ENCODE measurements around the gene MLXIP. TPM values are rescaled to one million over a fixed set of nuclear protein-coding genes. Genes with fewer than 3 reads are reported as not detected.
"Not testable (repeated sequence)": the region's sequence is repeated elsewhere in the genome, so short reads cannot be mapped to it uniquely, and the experiment has no call there.

MLXIP gene
- total RNA-seq, 6 experiments from 2014 or later, result 13.9 to 45.9 (median 16.6) TPM

GRCh38 chr12:122117979-122118378, 39.4 kb downstream of the MLXIP start:
- Histone ChIP-seq H3K4me3 (no peak overlapping the region), H3K36me3 (no peaks in the 10 kb centered on the region), H3K9me3 (no peaks in the 10 kb centered on the region), H3K27me3 (no peaks in the 10 kb centered on the region), H3K27ac (peak overlapping the region in 2 of 3 donors; percentile 68 to 69), H3K4me1 (peaks cover 0 to 43% (median 15%) of the 10 kb centered on the region in 4 donors)
- ATAC-seq, result no peak
- no peak for TF ChIP-seq POLR2A (IDR thresholded peaks at IDR 0.05)
- no peak for TF ChIP-seq CTCF (IDR thresholded peaks at IDR 0.05)
- WGBS (ENCODE audit: insufficient coverage, low coverage, low lambda C conversion rate, missing lambda C conversion rate), result 90% methylated on average over 5 of the region's 8 CpGs
- intact Hi-C loops (cut with DNase I), result no loop called here
- no peak for DNase-seq

- not testable (repeated sequence) for H3K9me3 ChIP-seq, H3K27ac ChIP-seq, H3K4me3 ChIP-seq, ATAC-seq, H3K36me3 ChIP-seq, H3K27me3 ChIP-seq
- 71% methylated on average over 6 of the region's 11 CpGs for WGBS (ENCODE audit: insufficient coverage, low coverage, low lambda C conversion rate, missing lambda C conversion rate)
- peak in 1 of 3 donors; percentile 36 for DNase-seq
- intact Hi-C loops (cut with DNase I), result loop anchor here (5.0 kb wide), 1 partner anchor 64 kb away; no protein-coding TSS in a partner anchor
- peaks cover 3 to 51% (median 24%) of the 10 kb centered on the region in 4 donors for H3K4me1 ChIP-seq
Observed at GRCh38 chr12:122121341-122121740, 42.8 kb downstream of the MLXIP start.

- H3K27me3 ChIP-seq, result no peaks in the 10 kb centered on the region
- peak in 1 of 3 donors; percentile 40 for DNase-seq
- TF ChIP-seq CTCF (IDR thresholded peaks at IDR 0.05), result no peak
- no peak for TF ChIP-seq POLR2A (IDR thresholded peaks at IDR 0.05)
- no peak overlapping the region for H3K4me3 ChIP-seq
- 100% methylated on average over 1 of the region's 6 CpGs for WGBS (ENCODE audit: insufficient coverage, low coverage, low lambda C conversion rate, missing lambda C conversion rate)
- no peak for ATAC-seq
- no peaks in the 10 kb centered on the region for H3K9me3 ChIP-seq
- H3K4me1 ChIP-seq, result peaks cover 3 to 49% (median 24%) of the 10 kb centered on the region in 4 donors
- no peaks in the 10 kb centered on the region for H3K36me3 ChIP-seq
- intact Hi-C loops (cut with DNase I), result loop anchor here (5.0 kb wide), 1 partner anchor 64 kb away; no protein-coding TSS in a partner anchor
- H3K27ac ChIP-seq, result no peak overlapping the region
Observed at GRCh38 chr12:122121745-122122144, 43.2 kb downstream of the MLXIP start.

- peak; percentile 24 to 42 (median 29) for ATAC-seq
- intact Hi-C loops (cut with DNase I), result loop anchor here (5.0 kb wide), 1 partner anchor 66 kb away; no protein-coding TSS in a partner anchor
- Histone ChIP-seq H3K27me3 (no peaks in the 10 kb centered on the region), H3K9me3 (no peaks in the 10 kb centered on the region), H3K4me1 (peaks cover 3 to 49% (median 22%) of the 10 kb centered on the region in 4 donors), H3K4me3 (peak overlapping the region in 1 of 3 donors; percentile 27), H3K36me3 (no peaks in the 10 kb centered on the region), H3K27ac (peak overlapping the region; percentile 69 to 91 (median 75))
- DNase-seq, result peak in 2 of 3 donors; percentile 62 to 77
- 14% methylated on average over 16 of the region's 22 CpGs for WGBS (ENCODE audit: insufficient coverage, low coverage, low lambda C conversion rate, missing lambda C conversion rate)
- TF ChIP-seq CTCF (IDR thresholded peaks at IDR 0.05), result peak; percentile 71 to 84 (median 76)
- TF ChIP-seq POLR2A (IDR thresholded peaks at IDR 0.05), result no peak
Observed at GRCh38 chr12:122123051-122123760, 44.6 kb downstream of the MLXIP start.

- ATAC-seq, result no peak
- Histone ChIP-seq H3K4me3 (no peak overlapping the region), H3K27me3 (no peaks in the 10 kb centered on the region), H3K27ac (peak overlapping the region; percentile 69 to 91 (median 75)), H3K4me1 (peaks cover 3 to 49% (median 23%) of the 10 kb centered on the region in 4 donors), H3K9me3 (no peaks in the 10 kb centered on the region), H3K36me3 (peaks cover 0 to 5% (median 2%) of the 10 kb centered on the region in 4 donors)
- TF ChIP-seq POLR2A (IDR thresholded peaks at IDR 0.05), result no peak
- no peak for TF ChIP-seq CTCF (IDR thresholded peaks at IDR 0.05)
- peak in 1 of 3 donors; percentile 42 for DNase-seq
- intact Hi-C loops (cut with DNase I), result loop anchor here (5.0 kb wide), 1 partner anchor 66 kb away; no protein-coding TSS in a partner anchor
- 64% methylated on average over 5 of the region's 9 CpGs for WGBS (ENCODE audit: insufficient coverage, low coverage, low lambda C conversion rate, missing lambda C conversion rate)
Observed at GRCh38 chr12:122123761-122124145, 45.2 kb downstream of the MLXIP start.

Measured in right lobe of liver (tissue), 6 donors.